HG02763 (cell line): Measurements from ENCODE around the gene BTK.
"Not testable (repeated sequence)": the region's sequence is repeated elsewhere in the genome, so short reads cannot be mapped to it uniquely, and the experiment has no call there.

Source experiments
- ATAC-seq: cut with Tn5 transposase; IDR thresholded peaks from one replicate; pipeline ENCODE4 v1.9.1; 2021; ENCODE audit warnings: mild to moderate bottlenecking, moderate library complexity; ENCODE audit not compliant: unreplicated experiment

BTK gene

DNA sequence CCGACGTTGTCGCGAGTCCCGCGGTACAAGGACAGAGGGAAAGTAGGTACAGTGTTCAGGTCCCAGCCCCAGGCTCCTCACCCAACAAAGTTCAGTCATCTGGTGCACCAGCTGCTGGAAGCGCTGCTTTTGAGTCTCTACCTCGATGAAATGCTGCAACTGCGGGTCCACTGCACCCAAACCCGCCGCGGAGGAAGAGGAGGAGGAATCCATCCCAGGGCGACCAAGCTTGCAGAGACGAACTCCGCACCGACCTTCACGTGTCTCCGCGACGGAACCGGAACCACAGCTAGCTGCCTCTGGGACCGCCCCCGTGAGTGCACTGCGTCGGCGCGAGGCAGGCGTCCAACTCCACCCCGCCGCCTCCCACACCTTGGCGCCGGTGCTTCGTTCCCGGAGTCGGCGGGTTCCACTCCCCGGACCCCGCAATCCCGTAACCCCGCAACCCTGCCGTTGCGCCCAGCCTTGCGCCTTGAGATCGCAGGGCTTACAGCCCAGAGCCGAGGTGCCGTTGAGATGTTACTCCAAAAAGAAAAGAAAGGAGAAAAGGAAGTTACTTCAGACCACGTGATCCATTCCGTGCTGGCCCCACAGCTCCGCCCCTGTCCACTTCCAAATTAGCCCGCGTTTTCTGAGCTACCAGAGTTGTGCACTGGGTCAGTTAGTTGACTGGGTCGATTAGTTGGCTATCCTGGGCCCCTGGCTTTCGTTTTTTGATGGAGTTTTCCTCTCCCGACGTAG is 37.4 kb downstream of the BTK start, which contains the start of gene TIMM8A:
TIMM8A (minus strand) TSS at position 291 of the 741 bp plus-strand sequence; CDS start at position 213, 78 bp downstream.
- ATAC-seq = peak; percentile 94

GRCh38 chrX:101347859-101348451 is 38.0 kb downstream of the BTK start:
- peak; percentile 18 for ATAC-seq

GRCh38 chrX:101337776-101338271 is 48.2 kb downstream of the BTK start:
- ATAC-seq = no peak

DNA sequence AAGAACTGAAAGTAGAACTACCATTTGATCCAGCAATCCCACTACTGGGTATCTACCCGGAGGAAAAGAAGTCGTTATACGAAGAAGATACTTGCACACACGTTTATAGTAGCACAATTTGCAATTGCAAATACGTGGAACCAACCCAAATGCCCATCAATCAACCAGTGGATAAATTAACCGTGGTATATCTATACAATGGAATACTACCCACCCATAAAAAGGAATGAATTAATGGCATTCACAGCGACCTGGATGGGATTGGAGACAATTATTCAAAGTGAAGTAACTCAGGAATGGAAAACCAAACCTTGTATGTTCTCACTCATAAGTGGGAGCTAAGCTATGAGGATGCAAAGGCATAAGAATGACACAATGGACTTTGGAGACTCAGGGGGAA is 51.7 kb downstream of the BTK start:
- not testable (repeated sequence) for ATAC-seq

DNA sequence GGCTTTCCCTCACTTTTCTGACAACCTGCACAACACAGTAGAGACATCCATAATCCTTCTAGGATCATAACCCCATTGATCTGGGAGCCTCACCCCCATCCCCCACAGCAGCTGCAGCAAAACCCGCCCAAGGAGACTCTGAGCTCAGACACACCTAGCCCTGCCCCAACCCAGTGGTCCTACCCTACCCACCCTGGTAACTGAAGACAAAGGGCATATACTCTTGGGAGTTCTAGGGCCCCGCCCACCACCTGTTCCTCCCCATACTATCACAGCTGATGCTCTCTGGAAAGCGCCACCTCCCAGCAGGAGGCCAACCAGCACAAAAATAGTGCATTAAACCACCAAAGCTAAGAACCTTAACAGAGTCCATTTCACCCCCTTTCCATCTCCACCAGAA is 59.4 kb downstream of the BTK start:
- ATAC-seq = not testable (repeated sequence)

DNA sequence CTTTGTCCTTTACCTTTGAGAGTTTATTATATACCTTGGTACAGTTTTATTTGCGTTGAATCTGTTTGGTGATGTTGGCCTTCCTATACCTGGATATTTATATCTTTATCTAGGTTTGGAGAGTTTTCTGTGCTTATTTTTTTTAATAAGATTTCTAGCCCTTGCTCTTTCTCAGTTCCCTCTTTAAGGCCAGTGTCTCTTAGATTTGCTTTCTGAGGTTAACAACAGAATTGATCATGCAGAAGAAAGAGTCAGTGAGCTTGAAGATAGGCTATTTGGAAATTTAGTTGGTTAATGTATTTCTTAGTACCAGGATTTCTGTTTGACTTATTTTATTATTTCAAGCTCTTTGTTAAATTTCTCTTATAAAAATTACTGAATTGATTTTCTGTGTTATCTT is 82.2 kb downstream of the BTK start:
- no peak for ATAC-seq
